HCT116 (cell line): ENCODE results near the gene CYP26B1. TPM values are rescaled to one million over a fixed set of nuclear protein-coding genes. Genes with fewer than 3 reads are reported as not detected.

Experiments
- ATAC-seq: fragments of 200-7000 bp; cut with Tn5 transposase; 2 replicates; pipeline ENCODE4 v1.9.1; 2020; ENCODE audit warnings: mild to moderate bottlenecking, moderate library complexity
- BruUV-seq: library from RNA; stranded (reverse); fragments of 400-500 nt; replicated peaks from 2 replicates; lab custom pipeline; 2021; lab: Mats Ljungman, UMichigan
- CTCF ChIA-PET: fragments of 300-600 bp; sonication (Branson Sonifier 250); formaldehyde crosslinking; loops from one replicate; lab custom pipeline; 2021; ENCODE audit warnings: antibody characterized with exemption; lab: Charles Lee
- POLR2A ChIA-PET: fragments of 300-600, 350-600 bp; sonication (Branson Sonifier 250); formaldehyde crosslinking; loops from one replicate; lab custom pipeline; 2021; ENCODE audit warnings: antibody characterized with exemption; lab: Charles Lee
- RAD21 ChIA-PET, 2 experiments: fragments of 300-600 bp; sonication (Branson Sonifier 250); formaldehyde crosslinking; loops; one replicate each; lab custom pipeline; 2023; ENCODE audit warnings: low total read pairs in 2 of 2; ENCODE audit not compliant: uncharacterized antibody in 2 of 2, unreplicated experiment in 2 of 2, low non-redundant PET in 1 of 2; lab: Charles Lee
- DNase-seq: peaks from one replicate; pipeline ENCODE4 v3.0.0-alpha.2; 2010; ENCODE audit warnings: low read depth, low spot score
- H2AFZ ChIP-seq: fragments of 200-600 bp; shearing (Covaris generic), sonication (generic); 2 replicates; pipeline ENCODE4 v1.6.1; 2017; ENCODE audit warnings: low read depth, mixed run types, mixed read lengths, antibody characterized with exemption, low read length; ENCODE audit not compliant: poor library complexity, severe bottlenecking
- H3K27ac ChIP-seq: 2 replicates; pipeline ENCODE4 v1.5.1; 2012; ENCODE audit warnings: low read depth, low read length
- H3K27me3 ChIP-seq: fragments of 200-600 bp; sonication (generic); 2 replicates; pipeline ENCODE4 v1.6.1; 2016; ENCODE audit warnings: mixed run types, low read length, mixed read lengths; ENCODE audit not compliant: insufficient read depth
- H3K36me3 ChIP-seq, 2 experiments: fragments of 200-500 bp in 1 of 2; fragments of 200-600 bp in 1 of 2; sonication (Bioruptor generic) in 1 of 2; sonication (generic) in 1 of 2; 2 replicates each; pipeline versions ENCODE4 v1.5.1 to v1.6.1; 2014 to 2016; ENCODE audit warnings: low read length in 2 of 2, inconsistent platforms in 1 of 2, mixed read lengths in 1 of 2, mixed run types in 1 of 2; ENCODE audit not compliant: insufficient read depth in 2 of 2, control insufficient read depth in 1 of 2
- H3K4me1 ChIP-seq, 2 experiments: fragments of 200-600 bp in 1 of 2; sonication (generic) in 1 of 2; 2 replicates each; pipeline versions ENCODE4 v1.5.1 to v1.6.1; 2012 to 2017; ENCODE audit warnings: low read length in 2 of 2, inconsistent platforms in 1 of 2, mild to moderate bottlenecking in 1 of 2, mixed read lengths in 1 of 2, mixed run types in 1 of 2, moderate library complexity in 1 of 2; ENCODE audit not compliant: insufficient read depth in 2 of 2, control insufficient read depth in 1 of 2
- H3K4me2 ChIP-seq: fragments of 200-600 bp; sonication (generic); 2 replicates; pipeline ENCODE4 v1.6.1; 2017; ENCODE audit warnings: mixed run types, low read length, mixed read lengths
- H3K4me3 ChIP-seq, 2 experiments: fragments of 200-600 bp in 1 of 2; sonication (generic) in 1 of 2; replicated peaks in 1 of 2; 2 replicates each; pipeline ENCODE4 v1.5.1; 2011 to 2016; ENCODE audit warnings: low read length in 2 of 2, control low read depth in 1 of 2, low read depth in 1 of 2, mild to moderate bottlenecking in 1 of 2, mixed read lengths in 1 of 2, mixed run types in 1 of 2
- H3K79me2 ChIP-seq: fragments of 200-600 bp; sonication (generic); 2 replicates; pipeline ENCODE4 v1.6.1; 2017; ENCODE audit warnings: mild to moderate bottlenecking, mixed run types, low read length, moderate library complexity, mixed read lengths; ENCODE audit not compliant: insufficient read depth
- H3K9ac ChIP-seq: fragments of 200-600 bp; sonication (generic); 2 replicates; pipeline ENCODE4 v1.6.1; 2016; ENCODE audit warnings: low read length, mixed read lengths
- H3K9me2 ChIP-seq: fragments of 200-600 bp; sonication (generic), shearing (Covaris generic); 2 replicates; pipeline ENCODE4 v1.6.1; 2017; ENCODE audit warnings: mixed run types, mild to moderate bottlenecking, moderate library complexity; ENCODE audit not compliant: insufficient read depth
- H3K9me3 ChIP-seq, 2 experiments: fragments of 200-500 bp in 1 of 2; fragments of 200-600 bp in 1 of 2; sonication (Bioruptor generic) in 1 of 2; sonication (generic) in 1 of 2; 2 replicates each; pipeline ENCODE4 v1.6.1; 2014 to 2017; ENCODE audit warnings: low read length in 2 of 2, mixed read lengths in 2 of 2, inconsistent platforms in 1 of 2, low read depth in 1 of 2, mild to moderate bottlenecking in 1 of 2, mixed run types in 1 of 2, moderate library complexity in 1 of 2; ENCODE audit not compliant: control insufficient read depth in 1 of 2, insufficient read depth in 1 of 2
- H4K20me1 ChIP-seq: fragments of 200-600 bp; sonication (generic), shearing (Covaris generic); 2 replicates; pipeline ENCODE4 v1.6.1; 2017; ENCODE audit warnings: mixed run types, mild to moderate bottlenecking, moderate library complexity; ENCODE audit not compliant: insufficient read depth
- ATF3 ChIP-seq: IDR thresholded peaks from 2 replicates; pipeline ENCODE4 v1.6.1; 2012
- CBX3 ChIP-seq: IDR thresholded peaks from 2 replicates; pipeline ENCODE4 v1.6.1; 2012; ENCODE audit warnings: low read depth
- CEBPB ChIP-seq: IDR thresholded peaks from 2 replicates; pipeline ENCODE4 v1.6.1; 2012; ENCODE audit warnings: low read depth
- EGR1 ChIP-seq: IDR thresholded peaks from 2 replicates; pipeline ENCODE4 v1.6.1; 2012; ENCODE audit warnings: low read depth
- ELF1 ChIP-seq: IDR thresholded peaks from 2 replicates; pipeline ENCODE4 v1.6.1; 2012; ENCODE audit warnings: low read depth, borderline replicate concordance
- EZH2 ChIP-seq: fragments of 200-600 bp; sonication (generic); IDR thresholded peaks from 2 replicates; pipeline ENCODE4 v1.6.1; 2017; ENCODE audit warnings: antibody characterized with exemption, mixed run types
- EZH2phosphoT487 ChIP-seq: fragments of 200-600 bp; IDR thresholded peaks from 2 replicates; pipeline ENCODE4 v1.6.1; 2018; ENCODE audit warnings: antibody characterized with exemption, borderline replicate concordance
- FOSL1 ChIP-seq: IDR thresholded peaks from 2 replicates; pipeline ENCODE4 v1.6.1; 2012; ENCODE audit warnings: low read depth
- JUND ChIP-seq: IDR thresholded peaks from 2 replicates; pipeline ENCODE4 v1.6.1; 2012
- POLR2A ChIP-seq: IDR thresholded peaks from 2 replicates; pipeline ENCODE4 v1.7.0; 2011; ENCODE audit warnings: borderline replicate concordance; ENCODE audit not compliant: insufficient read depth, insufficient read length; ENCODE audit errors: extremely low read depth
- POLR2AphosphoS5 ChIP-seq: IDR thresholded peaks from 2 replicates; pipeline ENCODE4 v1.6.1; 2011; ENCODE audit warnings: mild to moderate bottlenecking, low read depth, low read length, moderate library complexity
- REST ChIP-seq: IDR thresholded peaks from 2 replicates; pipeline ENCODE4 v1.6.1; 2012; ENCODE audit warnings: low read depth
- SP1 ChIP-seq: IDR thresholded peaks from 2 replicates; pipeline ENCODE4 v1.6.1; 2012; ENCODE audit warnings: low read depth
- SRF ChIP-seq: IDR thresholded peaks from 2 replicates; pipeline ENCODE4 v1.6.1; 2012; ENCODE audit warnings: low read depth
- TCF7L2 ChIP-seq: IDR thresholded peaks from 2 replicates; pipeline ENCODE4 v1.7.0; 2011; ENCODE audit warnings: borderline replicate concordance, inconsistent platforms; ENCODE audit not compliant: insufficient read depth, insufficient read length; ENCODE audit errors: extremely low read depth
- YY1 ChIP-seq: IDR thresholded peaks from 2 replicates; pipeline ENCODE4 v1.6.1; 2011; ENCODE audit warnings: low read length, low read depth, moderate library complexity, mild to moderate bottlenecking; ENCODE audit not compliant: insufficient replicate concordance; ENCODE audit errors: extremely low read depth
- ZBTB33 ChIP-seq: IDR thresholded peaks from 2 replicates; pipeline ENCODE4 v1.6.1; 2011; ENCODE audit warnings: mild to moderate bottlenecking, low read length, moderate library complexity; ENCODE audit not compliant: insufficient replicate concordance; ENCODE audit errors: extremely low read depth
- ZFX ChIP-seq: fragments of 450-650 bp; IDR thresholded peaks from 2 replicates; pipeline ENCODE4 v1.6.1; 2017
- ZNF274 ChIP-seq: fragments of 200-500 bp; sonication (Bioruptor generic); IDR thresholded peaks from 2 replicates; pipeline ENCODE4 v1.6.1; 2014; ENCODE audit warnings: mild to moderate bottlenecking, low read depth, low read length, inconsistent platforms
- intact Hi-C: fragments of 100-400 bp; cut with micrococcal nuclease; formaldehyde crosslinking; loops from 2 replicates; pipeline ENCODE4 v1.10.0; 2022
- total RNA-seq: library from RNA; stranded (reverse); gene quantifications from one replicate; pipeline ENCODE4 v1.2.1, GENCODE V29; 2021; ENCODE audit not compliant: unreplicated experiment

CYP26B1 gene
- total RNA-seq, 1 experiment from 2014 or later = 21.1 TPM

- no peak for TF ChIP-seq ZBTB33
- no peak for TF ChIP-seq ZFX
- TF ChIP-seq, all 23 proteins: peak for 0
Measured at GRCh38 chr2:72145658-72146329, 1.9 kb downstream of the CYP26B1 start (continued).

- H3K79me2 ChIP-seq = no peaks in the 10 kb centered on the region
- H3K9me2 ChIP-seq = no peaks in the 10 kb centered on the region
- no TSS peak for BruUV-seq
- H3K9me3 ChIP-seq = no peaks in the 10 kb centered on the region
- ChIA-PET CTCF (no interaction called here), RAD21 (no interaction called here), POLR2A (interaction anchor here (1.0 kb wide), 1 partner anchor 221 kb away, joined by 3 read pairs; no protein-coding TSS in a partner anchor)
- H3K36me3 ChIP-seq = no peaks in the 10 kb centered on the region
- DNase-seq (peak; percentile 52), ATAC-seq (peak; percentile 63)
- no peaks in the 10 kb centered on the region for H3K27me3 ChIP-seq
- peak overlapping the region; percentile 75 for H3K27ac ChIP-seq
- H3K9ac ChIP-seq = peak overlapping the region; percentile 64
- H3K4me1 ChIP-seq = peaks cover 18 to 40% of the 10 kb centered on the region in 2 experiments; a peak in 3 of 4 replicates
- intact Hi-C loops = loop anchor here (2.0 kb wide), 1 partner anchor 600 kb away; no protein-coding TSS in a partner anchor
- H3K4me3 ChIP-seq = peak overlapping the region; percentile 68 to 69
- no peaks in the 10 kb centered on the region for H4K20me1 ChIP-seq
- peak overlapping the region; percentile 90 for H3K4me2 ChIP-seq
- peak overlapping the region; percentile 56 for H2AFZ ChIP-seq
- TF ChIP-seq EZH2phosphoT487 = no peak
- TF ChIP-seq SRF = no peak
- no peak for TF ChIP-seq ZFX
- no peak; the same call in 1 of the 2 replicates for TF ChIP-seq ELF1
- peak; percentile 41; the same call in 1 of the 2 replicates for TF ChIP-seq POLR2AphosphoS5
- no peak for TF ChIP-seq EZH2
- peak; percentile 7; the same call in 1 of the 2 replicates for TF ChIP-seq SP1
- no peak for TF ChIP-seq REST
- TF ChIP-seq FOSL1 = no peak
- TF ChIP-seq YY1 = no peak
- no peak for TF ChIP-seq CEBPB
- no peak for TF ChIP-seq POLR2A
- TF ChIP-seq ATF3 = no peak
- TF ChIP-seq JUND = no peak
- no peak for TF ChIP-seq TCF7L2
- TF ChIP-seq CBX3 = no peak
- TF ChIP-seq ZNF274 = no peak
- TF ChIP-seq EGR1 = no peak
Measured at GRCh38 chr2:72145289-72145657, 2.4 kb downstream of the CYP26B1 start.
